SK-N-SH (cell line): ENCODE results near the gene RPL22. TPM values are rescaled to one million over a fixed set of nuclear protein-coding genes. Genes with fewer than 3 reads are reported as not detected.

Experiments used
- CTCF ChIA-PET: fragments of 300-600, 350-600 bp; formaldehyde crosslinking; extraction: SDS; loops from one replicate; lab custom pipeline; 2021; lab: Yijun Ruan, JAX
- POLR2A ChIA-PET: fragments of 350-600 bp; sonication (Branson Sonifier 250); formaldehyde crosslinking; extraction: SDS; loops from one replicate; lab custom pipeline; 2020; ENCODE audit warnings: antibody characterized with exemption, inconsistent platforms; lab: Yijun Ruan, JAX
- DNase-seq: peaks from one replicate; pipeline ENCODE4 v3.0.0; 2012
- H2AFZ ChIP-seq: fragments of 200-600 bp; sonication (generic); 2 replicates; pipeline ENCODE4 v1.8.1; 2016; ENCODE audit warnings: antibody characterized with exemption, mild to moderate bottlenecking, low read depth
- H3F3A ChIP-seq: fragments of 200-600 bp; sonication (generic); replicated peaks from 2 replicates; pipeline ENCODE3; 2016; ENCODE audit warnings: antibody characterized with exemption, mild to moderate bottlenecking; ENCODE audit not compliant: insufficient read depth
- H3K27ac ChIP-seq, 2 experiments: fragments of 200-500 bp in 1 of 2; fragments of 200-600 bp in 1 of 2; sonication (Bioruptor generic) in 1 of 2; sonication (generic), shearing (Covaris generic) in 1 of 2; 2 replicates each; pipeline versions ENCODE4 v1.5.1 to v1.6.1; 2014 to 2016; ENCODE audit warnings: low read depth in 2 of 2, inconsistent platforms in 1 of 2, low read length in 1 of 2, mild to moderate bottlenecking in 1 of 2, mixed read lengths in 1 of 2
- H3K27me3 ChIP-seq: fragments of 200-600 bp; sonication (generic), shearing (Covaris generic); 2 replicates; pipeline ENCODE4 v1.6.1; 2016; ENCODE audit warnings: mixed run types; ENCODE audit not compliant: insufficient read depth
- H3K36me3 ChIP-seq, 2 experiments: fragments of 200-500 bp in 1 of 2; fragments of 200-600 bp in 1 of 2; sonication (Bioruptor generic) in 1 of 2; sonication (generic) in 1 of 2; replicated peaks in 1 of 2; 2 replicates each; pipeline versions ENCODE3 to v1.5.1; 2014 to 2016; ENCODE audit warnings: low read length in 1 of 2, mild to moderate bottlenecking in 1 of 2; ENCODE audit not compliant: insufficient read depth in 2 of 2, control insufficient read depth in 1 of 2
- H3K4me1 ChIP-seq, 2 experiments: fragments of 200-500 bp in 1 of 2; fragments of 200-600 bp in 1 of 2; sonication (Bioruptor generic) in 1 of 2; sonication (generic), shearing (Covaris generic) in 1 of 2; 2 replicates each; pipeline versions ENCODE4 v1.5.1 to v1.6.1; 2014 to 2016; ENCODE audit warnings: low read depth in 1 of 2, low read length in 1 of 2, mixed run types in 1 of 2; ENCODE audit not compliant: insufficient read depth in 2 of 2, control insufficient read depth in 1 of 2
- H3K4me2 ChIP-seq: fragments of 200-600 bp; sonication (generic), shearing (Covaris generic); 2 replicates; pipeline ENCODE4 v1.6.1; 2017; ENCODE audit warnings: mixed run types
- H3K4me3 ChIP-seq, 2 experiments: fragments of 200-500 bp in 1 of 2; fragments of 200-600 bp in 1 of 2; sonication (Bioruptor generic) in 1 of 2; sonication (generic), shearing (Covaris generic) in 1 of 2; 2 replicates each; pipeline versions ENCODE4 v1.5.1 to v1.8.1; 2014 to 2016; ENCODE audit warnings: low read depth in 2 of 2, inconsistent platforms in 1 of 2, low read length in 1 of 2, mild to moderate bottlenecking in 1 of 2, mixed read lengths in 1 of 2, moderate library complexity in 1 of 2
- H3K79me2 ChIP-seq: fragments of 200-600 bp; sonication (generic); 2 replicates; pipeline ENCODE4 v1.8.1; 2017; ENCODE audit warnings: mild to moderate bottlenecking; ENCODE audit not compliant: insufficient read depth
- H3K9ac ChIP-seq: fragments of 200-600 bp; sonication (generic); 2 replicates; pipeline ENCODE4 v1.6.1; 2017; ENCODE audit warnings: mixed run types
- H3K9me2 ChIP-seq: fragments of 200-600 bp; sonication (generic); 2 replicates; pipeline ENCODE4 v1.6.1; 2017; ENCODE audit warnings: mixed run types
- H3K9me3 ChIP-seq: fragments of 200-600 bp; sonication (generic); 2 replicates; pipeline ENCODE4 v1.6.1; 2017; ENCODE audit warnings: mixed run types, mild to moderate bottlenecking, moderate library complexity
- H4K20me1 ChIP-seq: fragments of 200-600 bp; sonication (generic); 2 replicates; pipeline ENCODE4 v1.6.1; 2017; ENCODE audit warnings: mild to moderate bottlenecking, mixed run types; ENCODE audit not compliant: insufficient read depth
- CHD2 ChIP-seq: fragments of 150-350 bp; IDR thresholded peaks from 2 replicates; pipeline ENCODE4 v1.6.1; 2018; ENCODE audit warnings: low read length; ENCODE audit not compliant: partially characterized antibody
- CTCF ChIP-seq: fragments of 200-600 bp; sonication (generic); IDR thresholded peaks from 2 replicates; pipeline ENCODE4 v1.6.1; 2017; ENCODE audit warnings: antibody characterized with exemption, mild to moderate bottlenecking, moderate library complexity
- ELF1 ChIP-seq: IDR thresholded peaks from 2 replicates; pipeline ENCODE4 v1.4.0; 2012
- EZH2phosphoT487 ChIP-seq: fragments of 200-600 bp; sonication (generic); IDR thresholded peaks from 2 replicates; pipeline ENCODE4 v1.6.1; 2017; ENCODE audit warnings: low read depth, mixed run types, mild to moderate bottlenecking, antibody characterized with exemption, moderate library complexity, borderline replicate concordance
- FOXM1 ChIP-seq: IDR thresholded peaks from 2 replicates; pipeline ENCODE4 v1.4.0; 2012; ENCODE audit warnings: low read depth, mild to moderate bottlenecking
- GATA2 ChIP-seq: sonication (generic); formaldehyde crosslinking; IDR thresholded peaks from 2 replicates; pipeline ENCODE4 v1.5.0; 2020; ENCODE audit warnings: mild to moderate bottlenecking, missing genetic modification reagents
- JUND ChIP-seq: IDR thresholded peaks from 2 replicates; pipeline ENCODE4 v1.4.0; 2012
- MEF2A ChIP-seq: IDR thresholded peaks from 2 replicates; pipeline ENCODE4 v1.4.0; 2012; ENCODE audit warnings: low read depth, borderline replicate concordance
- MXI1 ChIP-seq: IDR thresholded peaks from 2 replicates; pipeline ENCODE4 v1.6.1; 2012; ENCODE audit warnings: mild to moderate bottlenecking, low read depth, low read length, improper control_type of control experiment
- PBX3 ChIP-seq: IDR thresholded peaks from 2 replicates; pipeline ENCODE4; 2012
- RAD21 ChIP-seq: IDR thresholded peaks from 2 replicates; pipeline ENCODE4 v1.6.1; 2012; ENCODE audit warnings: mild to moderate bottlenecking, low read length
- RFX5 ChIP-seq: IDR thresholded peaks from 2 replicates; pipeline ENCODE4 v1.6.1; 2012; ENCODE audit warnings: mild to moderate bottlenecking, improper control_type of control experiment, low read length
- SIN3A ChIP-seq: IDR thresholded peaks from 2 replicates; pipeline ENCODE4 v1.6.1; 2012; ENCODE audit warnings: low read depth, mild to moderate bottlenecking, low read length, moderate library complexity, borderline replicate concordance
- TEAD4 ChIP-seq: IDR thresholded peaks from 2 replicates; pipeline ENCODE4 v1.4.0; 2012; ENCODE audit warnings: mild to moderate bottlenecking, borderline replicate concordance; ENCODE audit not compliant: insufficient read depth
- USF1 ChIP-seq: IDR thresholded peaks from 2 replicates; pipeline ENCODE4 v1.4.0; 2012; ENCODE audit warnings: low read depth, borderline replicate concordance
- WGBS: methylation state at CpG from one replicate; pipeline ENCODE4 v1.1.6; 2017; ENCODE audit warnings: low lambda C conversion rate; 5-methylcytosine and 5-hydroxymethylcytosine counted together
- polyA plus RNA-seq, 3 experiments: library from polyadenylated mRNA; depleted of rRNA; stranded (reverse); fragments of >200 nt; gene quantifications; 2 replicates each; pipeline ENCODE4 v1.2.3, GENCODE V29; 2012
- TF ChIP-seq, protein P1 (sequence below): fragments of 150-350 bp; IDR thresholded peaks from 2 replicates; pipeline ENCODE4 v1.6.1; 2016; ENCODE audit warnings: mild to moderate bottlenecking, low read depth, low read length

Gene RPL22
- polyA plus RNA-seq, 1 of the 3 experiments (the other 2 are of a cell fraction), result 140 TPM

DNA sequence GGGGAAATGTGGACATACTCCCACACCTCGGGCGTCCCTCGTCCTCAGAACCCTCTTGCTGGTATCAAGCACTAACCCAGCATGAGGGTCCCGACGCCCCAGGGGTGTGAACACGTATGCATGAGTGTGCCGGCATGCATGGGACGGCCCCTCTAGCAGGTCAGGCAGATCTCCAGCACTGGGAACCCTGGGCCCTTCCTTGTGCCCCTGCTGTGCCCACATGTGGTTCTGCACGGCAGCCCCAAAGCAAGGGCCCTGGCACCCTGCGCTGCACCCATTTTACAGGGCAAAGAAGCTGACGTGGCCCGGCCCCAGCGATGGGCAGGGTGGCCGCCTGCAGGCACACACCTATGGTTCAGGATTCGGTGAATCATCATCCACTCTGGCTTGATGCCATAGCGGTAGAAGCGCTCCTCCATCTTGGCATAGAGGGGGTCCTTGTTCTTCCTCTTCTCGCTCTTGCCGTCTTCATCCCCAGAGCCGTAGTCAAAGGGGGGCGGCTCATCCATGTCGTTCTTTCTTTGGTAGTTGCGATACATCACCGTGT, 53.5 kb downstream of the RPL22 start:
- WGBS, result 73% methylated on average over 16 of the region's 24 CpGs

DNA sequence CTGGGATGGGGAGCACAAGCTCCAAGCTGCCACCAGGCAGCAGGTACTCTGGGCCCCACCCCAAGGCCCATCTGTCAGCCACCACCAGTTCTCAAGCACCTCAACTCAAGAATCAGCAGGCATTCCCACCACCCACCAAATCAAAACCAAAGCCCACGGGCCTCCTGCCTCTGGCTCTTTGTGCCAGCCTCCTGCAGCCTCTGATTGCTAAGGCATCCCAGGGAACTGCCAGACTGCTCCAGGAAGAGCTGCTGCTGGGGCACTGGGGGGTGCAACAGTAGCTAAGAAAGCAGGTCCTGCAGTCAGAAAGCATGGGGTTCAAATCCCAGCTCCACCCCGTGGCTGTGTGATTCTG, 54.0 kb downstream of the RPL22 start:
- 27% methylated on average over 2 of the region's 2 CpGs for WGBS
- H3K27ac ChIP-seq, result no peak overlapping the region
- POLR2A ChIA-PET, result no interaction called here

More for the DNA sequence above, 53.5 kb downstream of the RPL22 start:
- no peak overlapping the region for H3K27ac ChIP-seq
- no peak overlapping the region for H2AFZ ChIP-seq
- POLR2A ChIA-PET, result no interaction called here
- H3K9ac ChIP-seq, result no peak overlapping the region
- peaks cover 0 to 6% of the 10 kb centered on the region in 2 experiments; a peak in 1 of 4 replicates for H3K4me1 ChIP-seq
- no peaks in the 10 kb centered on the region for H3K9me3 ChIP-seq
- no peaks in the 10 kb centered on the region for H3F3A ChIP-seq
- no peaks in the 10 kb centered on the region for H4K20me1 ChIP-seq
- CTCF ChIA-PET, result interaction anchor here (1.1 kb wide), 1 partner anchor 64 kb away, joined by 4 read pairs; no protein-coding TSS in a partner anchor
- H3K79me2 ChIP-seq, result no peaks in the 10 kb centered on the region
- no peak overlapping the region for H3K4me3 ChIP-seq
- H3K9me2 ChIP-seq, result no peaks in the 10 kb centered on the region
- no peaks in the 10 kb centered on the region for H3K27me3 ChIP-seq
- no peak overlapping the region for H3K4me2 ChIP-seq
- TF ChIP-seq JUND (no peak), SIN3A (no peak), ELF1 (no peak), EZH2phosphoT487 (no peak), TEAD4 (no peak)
- no peaks in the 10 kb centered on the region for H3K36me3 ChIP-seq
- no peak for DNase-seq

More for the DNA sequence above, 54.0 kb downstream of the RPL22 start:
- CTCF ChIA-PET, result no interaction called here
- DNase-seq, result no peak
- Histone ChIP-seq H3K4me2 (no peak overlapping the region), H3K4me1 (peaks cover 0 to 6% of the 10 kb centered on the region in 2 experiments; a peak in 1 of 4 replicates), H3K36me3 (no peaks in the 10 kb centered on the region), H3K9me3 (no peaks in the 10 kb centered on the region), H3K9ac (no peak overlapping the region), H3K27me3 (no peaks in the 10 kb centered on the region), H4K20me1 (no peaks in the 10 kb centered on the region), H2AFZ (no peak overlapping the region), H3K4me3 (no peak overlapping the region), H3K9me2 (no peaks in the 10 kb centered on the region), H3F3A (no peaks in the 10 kb centered on the region), H3K79me2 (no peaks in the 10 kb centered on the region)
- TF ChIP-seq USF1 (no peak), MXI1 (no peak), PBX3 (no peak), CTCF (no peak), ELF1 (no peak), SIN3A (no peak), RFX5 (no peak), MEF2A (no peak), GATA2 (no peak), TEAD4 (no peak), RAD21 (no peak), CHD2 (no peak), JUND (no peak), FOXM1 (no peak)
- TF ChIP-seq, protein P1, sequence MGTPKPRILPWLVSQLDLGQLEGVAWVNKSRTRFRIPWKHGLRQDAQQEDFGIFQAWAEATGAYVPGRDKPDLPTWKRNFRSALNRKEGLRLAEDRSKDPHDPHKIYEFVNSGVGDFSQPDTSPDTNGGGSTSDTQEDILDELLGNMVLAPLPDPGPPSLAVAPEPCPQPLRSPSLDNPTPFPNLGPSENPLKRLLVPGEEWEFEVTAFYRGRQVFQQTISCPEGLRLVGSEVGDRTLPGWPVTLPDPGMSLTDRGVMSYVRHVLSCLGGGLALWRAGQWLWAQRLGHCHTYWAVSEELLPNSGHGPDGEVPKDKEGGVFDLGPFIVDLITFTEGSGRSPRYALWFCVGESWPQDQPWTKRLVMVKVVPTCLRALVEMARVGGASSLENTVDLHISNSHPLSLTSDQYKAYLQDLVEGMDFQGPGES, result no peak
